ENCODE measurements around the gene RIC1. TPM values are rescaled to one million over a fixed set of nuclear protein-coding genes. Genes with fewer than 3 reads are reported as not detected.

Gene RIC1
- total and polyA plus RNA-seq, 2 of the 4 experiments (the other 2 are of a cell fraction), result 28.8 to 76.9 TPM

- POLR2A ChIA-PET (ENCODE audit: unreplicated experiment), result no interaction called here
- peak; percentile 25 for ATAC-seq (ENCODE audit: low read depth)
Measured at GRCh38 chr9:5784526-5785315, 155.8 kb downstream of the RIC1 start.

More at GRCh38 chr9:5784526-5785315, 155.8 kb downstream of the RIC1 start:
- Histone ChIP-seq H3K9ac (ENCODE audit: low read depth, low read length) (no peak overlapping the region), H3K9me1 (ENCODE audit: insufficient read depth, low read length) (peaks cover 11% of the 10 kb centered on the region; the same call in 1 of the 2 replicates), H4K20me1 (ENCODE audit: insufficient read depth, low read length) (no peaks in the 10 kb centered on the region; the same call in 1 of the 2 replicates), H2BK15ac (ENCODE audit: low read depth, low read length) (no peak overlapping the region), H3K56ac (ENCODE audit: extremely low read depth, insufficient read depth, low read length) (no peak overlapping the region), H3K23ac (ENCODE audit: low read depth, low read length) (no peak overlapping the region), H2BK5ac (ENCODE audit: low read depth, low read length, poor library complexity, severe bottlenecking) (no peak overlapping the region), H2BK120ac (ENCODE audit: low read depth, low read length) (no peak overlapping the region), H2AFZ (replicated peaks; ENCODE audit: low read length, poor library complexity) (no peak overlapping the region), H3K36me3 (ENCODE audit: control insufficient read depth, insufficient read depth, low read length) (peaks cover 8% of the 10 kb centered on the region), H4K5ac (ENCODE audit: low read depth, low read length) (no peak overlapping the region), H3K79me1 (ENCODE audit: low read depth in 1 of 2, low read length in 2 of 2) (peaks cover 7 to 10% of the 10 kb centered on the region in 2 experiments), H3K18ac (ENCODE audit: low read depth, low read length) (no peak overlapping the region), H2AK5ac (ENCODE audit: low read depth, low read length) (no peak overlapping the region), H3K27me3 (ENCODE audit: control insufficient read depth, insufficient read depth, low read length) (no peaks in the 10 kb centered on the region), H3K14ac (replicated peaks; ENCODE audit: low read depth, low read length) (no peak overlapping the region), H4K8ac (ENCODE audit: low read depth in 2 of 2, low read length in 2 of 2) (no peak overlapping the region), H3K4me2 (ENCODE audit: low read depth, low read length) (no peak overlapping the region), H2AK9ac (replicated peaks; ENCODE audit: low read depth, low read length, poor library complexity) (no peak overlapping the region), H3K4me3 (ENCODE audit: insufficient read depth, low read depth, low read length) (no peak overlapping the region), H2BK20ac (ENCODE audit: low read depth, low read length) (no peak overlapping the region), H3K27ac (ENCODE audit: insufficient read depth, low read length) (no peak overlapping the region), H3K9me3 (ENCODE audit: control insufficient read depth, insufficient read depth, low read length) (peaks cover 8% of the 10 kb centered on the region), H3K4ac (ENCODE audit: low read depth, low read length) (no peak overlapping the region), H4K91ac (ENCODE audit: insufficient read depth, low read depth, low read length) (no peak overlapping the region), H3K4me1 (ENCODE audit: control insufficient read depth, insufficient read depth, low read length) (peaks cover 9% of the 10 kb centered on the region)
- no CpG with 5 or more reads among the region's 4 CpGs for WGBS, 2 experiments (ENCODE audit: extremely low coverage in 2 of 2, insufficient read length in 1 of 2)
- BruUV-seq (replicated peaks), result no TSS peak
- in situ Hi-C loops (cut with MboI; ENCODE audit: low sequenced_read_pairs), result no loop called here
- dilution Hi-C loops (cut with HindIII; ENCODE audit: low sequenced_read_pairs, unreplicated experiment), result no loop called here
- intact Hi-C loops (cut with micrococcal nuclease), result no loop called here
- TF ChIP-seq RCOR1 (IDR thresholded peaks at IDR 0.05; ENCODE audit: insufficient replicate concordance, low read length), result no peak
- TF ChIP-seq CHD1 (IDR thresholded peaks at IDR 0.05; ENCODE audit: low read depth, low read length), result no peak
- no peak for TF ChIP-seq CTCF (conservative IDR thresholded peaks at IDR 0.05; ENCODE audit: low read depth, low read length)
- TF ChIP-seq SMC3 (IDR thresholded peaks at IDR 0.05; ENCODE audit: low read depth, low read length), result no peak
- TF ChIP-seq CEBPB (IDR thresholded peaks at IDR 0.05; ENCODE audit: low read depth, low read length), result no peak
- TF ChIP-seq RFX5 (IDR thresholded peaks at IDR 0.05; ENCODE audit: low read depth, low read length), result no peak
- TF ChIP-seq ELK1 (IDR thresholded peaks at IDR 0.05; ENCODE audit: borderline replicate concordance, low read depth, low read length), result no peak
- TF ChIP-seq RAD21 (IDR thresholded peaks at IDR 0.05; ENCODE audit: low read length), result no peak
- no peak for TF ChIP-seq MXI1 (IDR thresholded peaks at IDR 0.05; ENCODE audit: borderline replicate concordance, low read depth, low read length)
- no peak for TF ChIP-seq MAFK (IDR thresholded peaks at IDR 0.05; ENCODE audit: low read depth, low read length)
- TF ChIP-seq POLR2A (IDR thresholded peaks at IDR 0.05; ENCODE audit: low read depth, low read length), result no peak
- CTCF ChIA-PET, result interaction anchor here (0.6 to 1.1 kb wide), 2 partner anchors 15 to 371 kb away, joined by 3 read pairs; no protein-coding TSS in a partner anchor
- DNase-seq, result no peak
